H1 (cell line): Measurements from ENCODE around the gene EPN3. TPM values are rescaled to one million over a fixed set of nuclear protein-coding genes. Genes with fewer than 3 reads are reported as not detected.

Experiments used
- CHD2 ChIP-seq: IDR thresholded peaks from 2 replicates; pipeline ENCODE4 v1.6.1; 2012; ENCODE audit warnings: low read length, improper control_type of control experiment
- EZH2 ChIP-seq: fragments of 200-600 bp; sonication (generic); IDR thresholded peaks from 2 replicates; pipeline ENCODE4 v1.7.1; 2012; ENCODE audit warnings: low read depth, mild to moderate bottlenecking, moderate library complexity, low read length, inconsistent platforms; ENCODE audit not compliant: severe bottlenecking
- JUN ChIP-seq: IDR thresholded peaks from 2 replicates; pipeline ENCODE4 v1.6.1; 2011; ENCODE audit warnings: low read depth, mild to moderate bottlenecking, improper control_type of control experiment, low read length
- POU5F1 ChIP-seq: IDR thresholded peaks from 2 replicates; pipeline ENCODE4 v1.6.1; 2011; ENCODE audit warnings: low read depth, mild to moderate bottlenecking, low read length, moderate library complexity
- RBBP5 ChIP-seq: IDR thresholded peaks from 2 replicates; pipeline ENCODE4 v1.7.1; 2012; ENCODE audit warnings: low read depth, mild to moderate bottlenecking, inconsistent platforms, low read length, moderate library complexity, borderline replicate concordance
- polyA plus RNA-seq, 7 experiments: library from polyadenylated mRNA; depleted of rRNA in 3 of 7; stranded (reverse) in 5 of 7; unstranded in 2 of 7; fragments of >200 nt in 5 of 7; fragments of 200-250 nt in 2 of 7; gene quantifications; 1 replicate in 5 of 7; 2 replicates in 1 of 7; 4 replicates in 1 of 7; pipeline versions ENCODE4 v1.2.1 to v1.2.3, GENCODE V29; 2011 to 2013; ENCODE audit warnings: missing spikeins in 2 of 7, mixed read lengths in 2 of 7
- total RNA-seq: library from RNA; stranded (reverse); fragmentation: NEBNext Ultra II Directional; extraction: Animal tissue kit (Norgen Biotek cat#: 25700); gene quantifications from 2 replicates; pipeline ENCODE4 v1.2.1, GENCODE V29; 2021
- TF ChIP-seq, protein P1 (sequence below): IDR thresholded peaks from 2 replicates; pipeline ENCODE4 v1.6.1; 2012; ENCODE audit warnings: low read length, inconsistent platforms

EPN3 gene
- total and polyA plus RNA-seq, 2 of the 8 experiments (the other 6 are each of a cell fraction or from before 2014, with no cell fraction given) = 6.7 to 7.9 TPM

DNA sequence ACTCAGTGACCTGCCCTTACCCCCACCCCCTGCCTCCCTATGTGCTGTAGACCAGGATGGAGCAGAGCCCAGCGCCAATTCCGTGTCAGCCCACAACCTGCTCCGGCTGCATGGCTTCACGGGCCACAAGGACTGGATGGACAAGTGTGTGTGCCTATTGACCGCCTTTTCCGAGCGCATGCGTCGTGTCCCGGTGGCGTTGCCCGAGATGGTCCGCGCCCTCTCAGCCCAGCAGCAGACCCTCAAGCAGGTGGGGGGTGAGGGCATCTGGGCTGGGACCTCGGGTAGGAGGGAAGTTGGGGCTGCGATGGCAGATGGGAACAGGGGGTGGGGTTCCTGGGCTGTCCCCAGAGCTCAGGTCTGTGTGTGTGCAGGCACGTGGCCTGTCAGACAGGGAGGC, 21.7 kb downstream of the EPN3 start (continued):
- TF ChIP-seq, protein P1, sequence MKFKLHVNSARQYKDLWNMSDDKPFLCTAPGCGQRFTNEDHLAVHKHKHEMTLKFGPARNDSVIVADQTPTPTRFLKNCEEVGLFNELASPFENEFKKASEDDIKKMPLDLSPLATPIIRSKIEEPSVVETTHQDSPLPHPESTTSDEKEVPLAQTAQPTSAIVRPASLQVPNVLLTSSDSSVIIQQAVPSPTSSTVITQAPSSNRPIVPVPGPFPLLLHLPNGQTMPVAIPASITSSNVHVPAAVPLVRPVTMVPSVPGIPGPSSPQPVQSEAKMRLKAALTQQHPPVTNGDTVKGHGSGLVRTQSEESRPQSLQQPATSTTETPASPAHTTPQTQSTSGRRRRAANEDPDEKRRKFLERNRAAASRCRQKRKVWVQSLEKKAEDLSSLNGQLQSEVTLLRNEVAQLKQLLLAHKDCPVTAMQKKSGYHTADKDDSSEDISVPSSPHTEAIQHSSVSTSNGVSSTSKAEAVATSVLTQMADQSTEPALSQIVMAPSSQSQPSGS = no peak
- TF ChIP-seq POU5F1 = no peak
- TF ChIP-seq RBBP5 = no peak
- no peak for TF ChIP-seq EZH2
- TF ChIP-seq JUN = no peak
- no peak for TF ChIP-seq CHD2
